LNCaP clone FGC (cell line): ENCODE results near the gene KRT75.

Experiments used
- DNase-seq: peaks from one replicate; pipeline ENCODE4 v3.0.0-alpha.2; 2011; ENCODE audit warnings: low read depth
- H3K4me3 ChIP-seq: 2 replicates; pipeline ENCODE4 v1.5.1; 2011; ENCODE audit warnings: mild to moderate bottlenecking, low read depth, low read length, control low read depth
- CTCF ChIP-seq: IDR thresholded peaks from 2 replicates; pipeline ENCODE4 v1.5.1; 2012; ENCODE audit warnings: mild to moderate bottlenecking; ENCODE audit not compliant: control insufficient read depth, insufficient read depth; ENCODE audit errors: extremely low read depth

Gene KRT75

GRCh38 chr12:52434081-52434733 lies at the start of gene KRT75:
Gene KRT75, minus strand, starts transcription at chr12:52434371. Its CDS starts 67 bp downstream, at chr12:52434304.
- no peak for DNase-seq
- no peak for TF ChIP-seq CTCF
- no peak within 1 kb of the TSS for H3K4me3 ChIP-seq

GRCh38 chr12:52480073-52480472 lies 45.9 kb upstream of the KRT75 start:
- no peak for TF ChIP-seq CTCF
- DNase-seq = no peak
- H3K4me3 ChIP-seq = no peak overlapping the region

GRCh38 chr12:52477651-52478050 lies 43.5 kb upstream of the KRT75 start:
- TF ChIP-seq CTCF = no peak
- no peak overlapping the region for H3K4me3 ChIP-seq
- DNase-seq = no peak

GRCh38 chr12:52474212-52474611 lies 40.0 kb upstream of the KRT75 start:
- no peak for DNase-seq
- H3K4me3 ChIP-seq = no peak overlapping the region
- TF ChIP-seq CTCF = no peak

- TF ChIP-seq CTCF = no peak
- H3K4me3 ChIP-seq = no peak within 1 kb of the TSS
- DNase-seq = no peak
Measured at GRCh38 chr12:52473768-52474167, 39.6 kb upstream of the KRT75 start, which contains the start of gene KRT6C. Gene KRT6C, minus strand, starts transcription at chr12:52473805. Its CDS starts 68 bp downstream, at chr12:52473737.

GRCh38 chr12:52469853-52470252 lies 35.7 kb upstream of the KRT75 start:
- H3K4me3 ChIP-seq = no peak overlapping the region
- no peak for TF ChIP-seq CTCF
- no peak for DNase-seq

- TF ChIP-seq CTCF = no peak
- no peak for DNase-seq
- no peak overlapping the region for H3K4me3 ChIP-seq
Measured at GRCh38 chr12:52464897-52465296, 30.7 kb upstream of the KRT75 start.
